OCI-LY1 (cell line): Measurements from ENCODE around the gene GRIP1.

Experiments used
- CTCF ChIP-seq: fragments of 200-600 bp; sonication (generic), shearing (Covaris generic); IDR thresholded peaks from 2 replicates; pipeline ENCODE4 v1.5.1; 2017; ENCODE audit warnings: mild to moderate bottlenecking, antibody characterized with exemption, low read length, moderate library complexity, mixed read lengths
- EZH2 ChIP-seq: fragments of 200-600 bp; sonication (generic), shearing (Covaris generic); IDR thresholded peaks from 2 replicates; pipeline ENCODE4 v1.8.0; 2017; ENCODE audit warnings: borderline replicate concordance, mixed run types, mild to moderate bottlenecking, antibody characterized with exemption, low read length, moderate library complexity, mixed read lengths

DNA sequence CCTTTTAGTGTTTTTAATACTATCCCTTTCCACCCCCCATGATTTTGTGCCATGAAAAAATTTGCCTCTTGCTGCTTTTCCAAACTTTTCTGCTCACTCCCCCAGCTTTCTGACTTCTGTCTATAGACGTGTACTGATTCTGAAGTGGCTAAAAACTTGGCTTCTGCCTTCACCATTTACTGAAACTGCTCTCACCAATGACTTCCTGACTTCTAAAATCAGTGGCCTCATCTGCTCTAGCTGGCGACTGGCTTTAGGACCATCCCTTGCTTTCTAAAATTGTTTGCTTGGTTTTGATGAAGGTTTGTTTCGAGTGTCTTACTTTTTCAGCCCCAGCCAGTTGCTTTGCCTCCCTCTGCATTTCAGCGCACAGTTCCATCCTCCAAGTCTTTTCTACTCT is 231.2 kb downstream of the GRIP1 start:
- no peak for TF ChIP-seq CTCF
- no peak for TF ChIP-seq EZH2
